Nucleus accumbens (tissue), 56 donors: ENCODE results near the gene CDCP2.
A peak's percentile ranks its signal among the peaks of the same experiment; 100 is the strongest.

ENCODE experiments used
- DNase-seq, 56 donors: peaks; one replicate each; lab custom pipeline; 2025; lab: John Stamatoyannopoulos, UW

Gene CDCP2

GRCh38 chr1:54152696-54153095 lies at the start of gene CDCP2:
Gene CDCP2 (minus strand): TSS chr1:54153000. CDS start chr1:54152922, 78 bp downstream.
- no peak for DNase-seq

- peak in 3 of 56 donors; percentile 48 to 51 (median 48) for DNase-seq
Observed at GRCh38 chr1:54200519-54200997, 47.8 kb upstream of the CDCP2 start.

GRCh38 chr1:54199765-54200518 lies 47.1 kb upstream of the CDCP2 start, which contains the start of the genes CYB5RL and MRPL37:
Gene CYB5RL (minus strand): TSS chr1:54200030. CDS start chr1:54195616, 4,414 bp downstream.
Gene MRPL37 (plus strand): TSS chr1:54200167. CDS start chr1:54200244, 77 bp downstream.
- DNase-seq = peak; percentile 48 to 96 (median 86)

GRCh38 chr1:54199151-54199764 lies 46.5 kb upstream of the CDCP2 start:
- DNase-seq = peak in 10 of 56 donors; percentile 27 to 53 (median 45)

- no peak for DNase-seq
Observed at GRCh38 chr1:54193453-54193852, 40.7 kb upstream of the CDCP2 start.

- DNase-seq = no peak
Observed at GRCh38 chr1:54191525-54191924, 38.7 kb upstream of the CDCP2 start.

- no peak for DNase-seq
Observed at GRCh38 chr1:54190526-54190925, 37.7 kb upstream of the CDCP2 start.

- no peak for DNase-seq
Observed at GRCh38 chr1:54188291-54188690, 35.5 kb upstream of the CDCP2 start.

GRCh38 chr1:54186056-54186455 lies 33.3 kb upstream of the CDCP2 start:
- DNase-seq = no peak

- DNase-seq = no peak
Observed at GRCh38 chr1:54180701-54181360, 28.0 kb upstream of the CDCP2 start.

GRCh38 chr1:54178296-54179070 lies 25.7 kb upstream of the CDCP2 start:
- no peak for DNase-seq

GRCh38 chr1:54177726-54178125 lies 24.9 kb upstream of the CDCP2 start:
- no peak for DNase-seq

- no peak for DNase-seq
Observed at GRCh38 chr1:54176621-54177327, 24.0 kb upstream of the CDCP2 start.

GRCh38 chr1:54174106-54174505 lies 21.3 kb upstream of the CDCP2 start:
- no peak for DNase-seq

- DNase-seq = peak in 39 of 56 donors; percentile 9 to 84 (median 46)
Observed at GRCh38 chr1:54173681-54174080, 20.9 kb upstream of the CDCP2 start.

GRCh38 chr1:54172614-54173599 lies 20.1 kb upstream of the CDCP2 start:
- DNase-seq = peak in 3 of 56 donors; percentile 2 to 37 (median 17)

- DNase-seq = no peak
Observed at GRCh38 chr1:54171606-54172005, 18.8 kb upstream of the CDCP2 start.

- DNase-seq = peak in 6 of 56 donors; percentile 5 to 63 (median 20)
Observed at GRCh38 chr1:54171016-54171415, 18.2 kb upstream of the CDCP2 start.
